Common myeloid progenitor, CD34-positive (primary cell): Measurements from ENCODE around the gene SFXN5. TPM values are rescaled to one million over a fixed set of nuclear protein-coding genes. Genes with fewer than 3 reads are reported as not detected.
"Not testable (repeated sequence)": the region's sequence is repeated elsewhere in the genome, so short reads cannot be mapped to it uniquely, and the experiment has no call there.

Experiments used
- CTCF ChIA-PET: fragments of 350-600 bp; sonication (Branson Sonifier 250); formaldehyde crosslinking; loops from one replicate; lab custom pipeline; 2021; ENCODE audit warnings: antibody characterized with exemption; lab: Charles Lee
- POLR2A ChIA-PET: fragments of 350-600 bp; sonication (Branson Sonifier 250); formaldehyde crosslinking; loops from one replicate; lab custom pipeline; 2021; ENCODE audit warnings: antibody characterized with exemption; lab: Charles Lee
- DNase-seq, 3 donors: peaks; one replicate each; pipeline versions ENCODE4 v3.0.0 to v3.0.0-alpha.2; 2013
- H3K27ac ChIP-seq, 2 experiments: 1 replicate in 1 of 2; 2 replicates in 1 of 2; pipeline ENCODE4 v1.7.0; 2013; ENCODE audit warnings: inconsistent platforms in 2 of 2, low read length in 2 of 2, mild to moderate bottlenecking in 2 of 2, low read depth in 1 of 2, moderate library complexity in 1 of 2; ENCODE audit not compliant: severe bottlenecking in 2 of 2, insufficient read depth in 1 of 2, poor library complexity in 1 of 2
- H3K27me3 ChIP-seq, 5 experiments: replicated peaks in 2 of 5; 1 replicate in 3 of 5; 2 replicates in 2 of 5; pipeline versions ENCODE4 v1.6.1 to v1.7.0; 2013; ENCODE audit warnings: low read length in 4 of 5, mild to moderate bottlenecking in 2 of 5, moderate library complexity in 2 of 5, inconsistent platforms in 1 of 5; ENCODE audit not compliant: insufficient read depth in 5 of 5, control insufficient read depth in 4 of 5
- H3K36me3 ChIP-seq, 4 experiments: 1 replicate in 2 of 4; 2 replicates in 2 of 4; pipeline versions ENCODE4 v1.6.1 to v1.7.0; 2013; ENCODE audit warnings: low read length in 3 of 4, control low read depth in 1 of 4, mild to moderate bottlenecking in 1 of 4; ENCODE audit not compliant: control insufficient read depth in 4 of 4, insufficient read depth in 4 of 4
- H3K4me1 ChIP-seq, 4 experiments: 1 replicate in 3 of 4; 2 replicates in 1 of 4; pipeline versions ENCODE4 v1.6.1 to v1.7.1; 2013; ENCODE audit warnings: low read length in 3 of 4, mild to moderate bottlenecking in 3 of 4, control low read depth in 1 of 4, inconsistent platforms in 1 of 4, moderate library complexity in 1 of 4; ENCODE audit not compliant: control insufficient read depth in 4 of 4, insufficient read depth in 4 of 4; ENCODE audit errors: control extremely low read depth in 1 of 4
- H3K4me3 ChIP-seq, 7 experiments: 1 replicate in 4 of 7; 2 replicates in 3 of 7; pipeline versions ENCODE4 v1.5.1 to v1.7.0; 2013; ENCODE audit warnings: mild to moderate bottlenecking in 7 of 7, low read length in 6 of 7, moderate library complexity in 6 of 7, inconsistent platforms in 2 of 7, low read depth in 2 of 7, control low read depth in 1 of 7; ENCODE audit not compliant: insufficient read depth in 4 of 7, control insufficient read depth in 1 of 7; ENCODE audit errors: extremely low read depth in 1 of 7
- H3K9me3 ChIP-seq, 5 experiments: 1 replicate in 4 of 5; 2 replicates in 1 of 5; pipeline versions ENCODE4 v1.6.1 to v1.7.1; 2013; ENCODE audit warnings: low read length in 4 of 5, mild to moderate bottlenecking in 2 of 5, inconsistent platforms in 1 of 5, low read depth in 1 of 5, moderate library complexity in 1 of 5; ENCODE audit not compliant: control insufficient read depth in 4 of 5, insufficient read depth in 2 of 5; ENCODE audit errors: control extremely low read depth in 1 of 5
- WGBS: methylation state at CpG from one replicate; pipeline ENCODE4 v1.1.5; 2013; ENCODE audit not compliant: insufficient coverage; 5-methylcytosine and 5-hydroxymethylcytosine counted together
- polyA plus RNA-seq: library from polyadenylated mRNA; unstranded; fragments of 120-200 nt; gene quantifications from one replicate; pipeline ENCODE4 v1.2.1, GENCODE V29; 2013

Gene SFXN5
- 13.8 TPM for polyA plus RNA-seq

- WGBS = under 1% methylated on average over 62 of the region's 67 CpGs
- peak; percentile 95 to 97 (median 97) for DNase-seq
- Histone ChIP-seq H3K27ac (peak within 1 kb of the TSS; percentile 68 to 84), H3K36me3 (peaks cover 0 to 4% (median 0%) of the 10 kb centered on the region in 4 experiments), H3K4me3 (peak within 1 kb of the TSS; percentile 73 to 90 (median 89)), H3K9me3 (no peaks in the 10 kb centered on the region), H3K27me3 (no peaks in the 10 kb centered on the region), H3K4me1 (peaks cover 14 to 34% (median 27%) of the 10 kb centered on the region in 4 experiments)
- ChIA-PET POLR2A (interaction anchor here (0.6 to 0.9 kb wide), 2 partner anchors 9 to 1178 kb away, joined by 3 read pairs; no protein-coding TSS in a partner anchor), CTCF (interaction anchor here (1.2 to 2.9 kb wide), 3 partner anchors 13 to 106 kb away, joined by 4 to 9 read pairs (median 5); no protein-coding TSS in a partner anchor)
These were observed at the start of gene SFXN5 for GRCh38 chr2:73071360-73072128. SFXN5 (minus strand) TSS chr2:73071712; CDS start chr2:73071705, 7 bp downstream.

- not testable (repeated sequence) for H3K27me3 ChIP-seq, H3K4me3 ChIP-seq, H3K36me3 ChIP-seq, H3K27ac ChIP-seq, H3K4me1 ChIP-seq, DNase-seq, H3K9me3 ChIP-seq
- 94% methylated on average over 11 of the region's 11 CpGs for WGBS
- CTCF ChIA-PET = interaction anchor here (1.3 kb wide), 1 partner anchor 35 kb away, joined by 5 read pairs; no protein-coding TSS in a partner anchor
- POLR2A ChIA-PET = interaction anchor here (0.7 kb wide), 1 partner anchor 28 kb away, joined by 4 read pairs; no protein-coding TSS in a partner anchor
These were observed 48.2 kb upstream of the SFXN5 start for GRCh38 chr2:73119611-73120239.

- Histone ChIP-seq H3K27ac (no peak overlapping the region), H3K4me1 (peaks cover 0 to 8% (median 7%) of the 10 kb centered on the region in 4 experiments), H3K27me3 (peaks cover 0 to 19% (median 10%) of the 10 kb centered on the region in 5 experiments), H3K9me3 (no peaks in the 10 kb centered on the region), H3K4me3 (no peak overlapping the region), H3K36me3 (no peaks in the 10 kb centered on the region)
- POLR2A ChIA-PET = no interaction called here
- no peak for DNase-seq
- WGBS = 93% methylated on average over 1 of the region's 1 CpG
- CTCF ChIA-PET = interaction anchor here (0.5 to 1.2 kb wide), 3 partner anchors 15 to 60 kb away, joined by 3 to 5 read pairs (median 4); no protein-coding TSS in a partner anchor
These were observed 45.9 kb upstream of the SFXN5 start for GRCh38 chr2:73117441-73117840.

- POLR2A ChIA-PET = no interaction called here
These were observed 44.9 kb upstream of the SFXN5 start for GRCh38 chr2:73116182-73116960.

GRCh38 chr2:73114273-73114867, 42.9 kb upstream of the SFXN5 start:
- H3K36me3 ChIP-seq = no peaks in the 10 kb centered on the region
- H3K4me3 ChIP-seq = no peak overlapping the region
- no peaks in the 10 kb centered on the region for H3K9me3 ChIP-seq
- ChIA-PET CTCF (interaction anchor here (1.0 to 1.7 kb wide), 3 partner anchors 25 to 220 kb away, joined by 3 to 5 read pairs (median 3); no protein-coding TSS in a partner anchor), POLR2A (no interaction called here)
- WGBS = 96% methylated on average over 4 of the region's 4 CpGs
- H3K27ac ChIP-seq = no peak overlapping the region
- peaks cover 0 to 26% (median 25%) of the 10 kb centered on the region in 4 experiments for H3K4me1 ChIP-seq
- H3K27me3 ChIP-seq = peaks cover 9 to 41% (median 26%) of the 10 kb centered on the region in 5 experiments
- no peak for DNase-seq

More at GRCh38 chr2:73116182-73116960, 44.9 kb upstream of the SFXN5 start:
- Histone ChIP-seq H3K27me3 (peaks cover 5 to 30% (median 10%) of the 10 kb centered on the region in 5 experiments), H3K4me3 (no peak overlapping the region), H3K27ac (no peak overlapping the region), H3K36me3 (no peaks in the 10 kb centered on the region), H3K9me3 (no peaks in the 10 kb centered on the region), H3K4me1 (peaks cover 0 to 19% (median 18%) of the 10 kb centered on the region in 4 experiments)
- CTCF ChIA-PET = interaction anchor here (0.5 to 1.0 kb wide), 4 partner anchors 16 to 34 kb away, joined by 3 to 4 read pairs (median 3); no protein-coding TSS in a partner anchor
- WGBS = 77% methylated on average over 6 of the region's 8 CpGs
- DNase-seq = no peak
